ENCODE results near the gene ADAM22. TPM values are rescaled to one million over a fixed set of nuclear protein-coding genes. Genes with fewer than 3 reads are reported as not detected.
A peak's percentile ranks its signal among the peaks of the same experiment; 100 is the strongest.

The ADAM22 gene
- total and polyA plus RNA-seq, 2 experiments from 2014 or later: 1.1 to 5.8 TPM

GRCh38 chr7:88176190-88176589, 242.1 kb downstream of the ADAM22 start:
- no peaks in the 10 kb centered on the region for H3K27me3 ChIP-seq
- no peak overlapping the region for H3K4me3 ChIP-seq
- H3K9me3 ChIP-seq (ENCODE audit: low read depth): no peaks in the 10 kb centered on the region
- no peak for TF ChIP-seq CTCF (IDR thresholded peaks at IDR 0.05; ENCODE audit: low read depth, low read length)
- H3K27ac ChIP-seq: no peak overlapping the region
- H3K36me3 ChIP-seq: no peaks in the 10 kb centered on the region
- H3K4me1 ChIP-seq (ENCODE audit: low read depth): no peaks in the 10 kb centered on the region
- no peak for DNase-seq (ENCODE audit: low read depth in 1 of 2, low spot score in 1 of 2)

GRCh38 chr7:88183051-88183450, 249.0 kb downstream of the ADAM22 start:
- Histone ChIP-seq H3K9me3 (ENCODE audit: low read depth) (no peaks in the 10 kb centered on the region), H3K4me1 (ENCODE audit: low read depth) (no peaks in the 10 kb centered on the region), H3K36me3 (no peaks in the 10 kb centered on the region), H3K4me3 (no peak overlapping the region), H3K27ac (no peak overlapping the region), H3K27me3 (no peaks in the 10 kb centered on the region)
- TF ChIP-seq CTCF (IDR thresholded peaks at IDR 0.05; ENCODE audit: low read depth, low read length): no peak
- DNase-seq (ENCODE audit: low read depth in 1 of 2, low spot score in 1 of 2): no peak

GRCh38 chr7:88184848-88185304, 250.8 kb downstream of the ADAM22 start:
- H3K27ac ChIP-seq: no peak overlapping the region
- H3K4me1 ChIP-seq (ENCODE audit: low read depth): no peaks in the 10 kb centered on the region
- peak in 1 of 2 donors; percentile 41 for DNase-seq (ENCODE audit: low read depth in 1 of 2, low spot score in 1 of 2)
- H3K36me3 ChIP-seq: no peaks in the 10 kb centered on the region
- no peaks in the 10 kb centered on the region for H3K9me3 ChIP-seq (ENCODE audit: low read depth)
- no peak for TF ChIP-seq CTCF (IDR thresholded peaks at IDR 0.05; ENCODE audit: low read depth, low read length)
- no peaks in the 10 kb centered on the region for H3K27me3 ChIP-seq
- H3K4me3 ChIP-seq: no peak overlapping the region

GRCh38 chr7:88185650-88186049, 251.6 kb downstream of the ADAM22 start:
- no peaks in the 10 kb centered on the region for H3K9me3 ChIP-seq (ENCODE audit: low read depth)
- no peaks in the 10 kb centered on the region for H3K4me1 ChIP-seq (ENCODE audit: low read depth)
- H3K27me3 ChIP-seq: no peaks in the 10 kb centered on the region
- no peak for DNase-seq (ENCODE audit: low read depth in 1 of 2, low spot score in 1 of 2)
- no peak overlapping the region for H3K27ac ChIP-seq
- H3K36me3 ChIP-seq: no peaks in the 10 kb centered on the region
- no peak for TF ChIP-seq CTCF (IDR thresholded peaks at IDR 0.05; ENCODE audit: low read depth, low read length)
- no peak overlapping the region for H3K4me3 ChIP-seq

GRCh38 chr7:88191911-88192310, 257.9 kb downstream of the ADAM22 start:
- no peak for TF ChIP-seq CTCF (IDR thresholded peaks at IDR 0.05; ENCODE audit: low read depth, low read length)
- Histone ChIP-seq H3K9me3 (ENCODE audit: low read depth) (no peaks in the 10 kb centered on the region), H3K27ac (no peak overlapping the region), H3K4me3 (no peak overlapping the region), H3K4me1 (ENCODE audit: low read depth) (no peaks in the 10 kb centered on the region), H3K36me3 (no peaks in the 10 kb centered on the region), H3K27me3 (no peaks in the 10 kb centered on the region)
- DNase-seq (ENCODE audit: low read depth in 1 of 2, low spot score in 1 of 2): no peak

GRCh38 chr7:88200261-88200660, 266.2 kb downstream of the ADAM22 start:
- Histone ChIP-seq H3K9me3 (ENCODE audit: low read depth) (no peaks in the 10 kb centered on the region), H3K4me1 (ENCODE audit: low read depth) (no peaks in the 10 kb centered on the region), H3K27ac (no peak overlapping the region), H3K27me3 (no peaks in the 10 kb centered on the region), H3K4me3 (no peak overlapping the region), H3K36me3 (peaks cover 24% of the 10 kb centered on the region)
- DNase-seq (ENCODE audit: low read depth in 1 of 2, low spot score in 1 of 2): no peak
- no peak for TF ChIP-seq CTCF (IDR thresholded peaks at IDR 0.05; ENCODE audit: low read depth, low read length)
